Coronary artery (tissue), 2 donors: ENCODE data around the gene TUBA4A.

ENCODE experiments used
- DNase-seq: peaks from one replicate; pipeline ENCODE4 v3.0.0-alpha.2; 2017; ENCODE audit warnings: low spot score
- H3K27ac ChIP-seq, 2 donors: fragments of 200-600 bp; sonication (generic); one replicate each; pipeline ENCODE4 v1.5.1; 2016 to 2019
- H3K4me3 ChIP-seq: fragments of 200-600 bp; sonication (generic); 2 replicates; pipeline ENCODE4 v1.5.1; 2016; ENCODE audit warnings: mild to moderate bottlenecking, moderate library complexity
- TF ChIP-seq, protein P1 (sequence below): fragments of 200-600 bp; sonication (generic); IDR thresholded peaks from one replicate; pipeline ENCODE4 v1.5.1; 2019; ENCODE audit warnings: antibody characterized with exemption

TUBA4A gene

GRCh38 chr2:219253753-219254589 lies at the start of gene TUBA4A:
TUBA4A (minus strand) TSS chr2:219253918; CDS start chr2:219253858, 60 bp downstream.
- DNase-seq, result peak; percentile 90
- TF ChIP-seq, protein P1, sequence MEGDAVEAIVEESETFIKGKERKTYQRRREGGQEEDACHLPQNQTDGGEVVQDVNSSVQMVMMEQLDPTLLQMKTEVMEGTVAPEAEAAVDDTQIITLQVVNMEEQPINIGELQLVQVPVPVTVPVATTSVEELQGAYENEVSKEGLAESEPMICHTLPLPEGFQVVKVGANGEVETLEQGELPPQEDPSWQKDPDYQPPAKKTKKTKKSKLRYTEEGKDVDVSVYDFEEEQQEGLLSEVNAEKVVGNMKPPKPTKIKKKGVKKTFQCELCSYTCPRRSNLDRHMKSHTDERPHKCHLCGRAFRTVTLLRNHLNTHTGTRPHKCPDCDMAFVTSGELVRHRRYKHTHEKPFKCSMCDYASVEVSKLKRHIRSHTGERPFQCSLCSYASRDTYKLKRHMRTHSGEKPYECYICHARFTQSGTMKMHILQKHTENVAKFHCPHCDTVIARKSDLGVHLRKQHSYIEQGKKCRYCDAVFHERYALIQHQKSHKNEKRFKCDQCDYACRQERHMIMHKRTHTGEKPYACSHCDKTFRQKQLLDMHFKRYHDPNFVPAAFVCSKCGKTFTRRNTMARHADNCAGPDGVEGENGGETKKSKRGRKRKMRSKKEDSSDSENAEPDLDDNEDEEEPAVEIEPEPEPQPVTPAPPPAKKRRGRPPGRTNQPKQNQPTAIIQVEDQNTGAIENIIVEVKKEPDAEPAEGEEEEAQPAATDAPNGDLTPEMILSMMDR, result no peak
- Histone ChIP-seq H3K4me3 (peak within 1 kb of the TSS; percentile 87), H3K27ac (peak within 1 kb of the TSS; percentile 76 to 92)

- no peak for DNase-seq
- Histone ChIP-seq H3K4me3 (no peak overlapping the region), H3K27ac (no peak overlapping the region)
- TF ChIP-seq, protein P1, result no peak
Measured at GRCh38 chr2:219302412-219302968, 48.8 kb upstream of the TUBA4A start.

- TF ChIP-seq, protein P1, result no peak
- no peak overlapping the region for H3K4me3 ChIP-seq
- H3K27ac ChIP-seq, result no peak overlapping the region
- no peak for DNase-seq
Measured at GRCh38 chr2:219300022-219300421, 46.3 kb upstream of the TUBA4A start.

DNA sequence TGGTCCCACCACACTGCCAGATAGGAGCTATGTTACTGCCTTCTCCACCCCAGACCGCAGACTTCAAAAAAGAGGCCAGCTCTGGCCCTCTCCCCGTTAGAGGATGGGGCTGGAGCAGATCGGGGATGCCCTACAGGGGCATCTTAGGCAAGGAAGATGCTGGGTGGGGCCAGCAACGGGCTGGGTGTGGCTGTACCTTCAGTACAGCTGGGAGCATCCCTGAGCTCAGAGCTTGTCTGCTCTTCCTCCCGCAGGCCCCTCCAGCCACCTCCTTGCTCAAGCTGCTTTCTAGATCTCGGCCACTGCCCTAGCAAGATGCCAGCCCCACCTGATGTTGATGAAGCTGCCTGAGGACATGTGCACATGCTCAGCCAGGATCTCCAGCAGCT lies 45.6 kb upstream of the TUBA4A start:
- TF ChIP-seq, protein P1, result no peak
- DNase-seq, result no peak
- no peak overlapping the region for H3K27ac ChIP-seq
- no peak overlapping the region for H3K4me3 ChIP-seq

DNA sequence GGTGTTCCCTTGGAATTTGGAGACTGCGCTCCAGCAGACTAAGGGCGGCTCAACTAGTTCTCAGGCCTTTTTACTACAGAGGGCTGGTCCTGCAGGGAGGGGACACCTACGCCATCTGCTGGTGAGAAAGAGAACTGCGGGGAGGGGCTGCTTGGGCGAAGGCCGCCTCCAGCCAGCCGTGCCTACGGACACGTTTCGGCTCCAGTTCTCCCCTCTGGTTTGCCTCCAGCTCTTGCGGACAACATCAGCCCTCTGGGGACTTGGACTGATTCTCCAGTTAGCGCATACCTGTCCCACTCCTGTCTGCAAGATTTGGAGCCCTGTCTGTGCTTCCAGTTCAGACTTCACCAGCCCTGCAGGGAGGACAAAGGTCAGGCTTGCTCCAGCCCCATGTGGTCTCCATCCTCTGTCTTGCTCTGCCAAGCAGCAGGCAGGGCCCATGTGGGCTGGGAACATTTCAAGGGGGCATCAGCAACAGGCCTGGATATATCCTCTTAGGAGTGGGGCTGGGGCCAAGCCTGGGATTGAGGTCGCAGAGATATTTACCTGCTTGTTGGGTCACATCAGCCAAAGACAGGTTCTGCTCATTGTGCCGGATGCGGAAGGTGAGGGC lies 45.1 kb upstream of the TUBA4A start:
- TF ChIP-seq, protein P1, result peak; percentile 99
- no peak overlapping the region for H3K27ac ChIP-seq
- no peak overlapping the region for H3K4me3 ChIP-seq
- no peak for DNase-seq

- Histone ChIP-seq H3K27ac (no peak overlapping the region), H3K4me3 (no peak overlapping the region)
- TF ChIP-seq, protein P1, result no peak
- no peak for DNase-seq
Measured at GRCh38 chr2:219297766-219298456, 44.2 kb upstream of the TUBA4A start.
